Suppressor macrophage (primary cell): ENCODE measurements around the gene LEMD2.
A peak's percentile ranks its signal among the peaks of the same experiment; 100 is the strongest.

Experiments
- DNase-seq, 4 experiments: peaks; one replicate each; pipeline ENCODE4 v3.0.0-alpha.2; 2020 to 2022

LEMD2 gene

DNA sequence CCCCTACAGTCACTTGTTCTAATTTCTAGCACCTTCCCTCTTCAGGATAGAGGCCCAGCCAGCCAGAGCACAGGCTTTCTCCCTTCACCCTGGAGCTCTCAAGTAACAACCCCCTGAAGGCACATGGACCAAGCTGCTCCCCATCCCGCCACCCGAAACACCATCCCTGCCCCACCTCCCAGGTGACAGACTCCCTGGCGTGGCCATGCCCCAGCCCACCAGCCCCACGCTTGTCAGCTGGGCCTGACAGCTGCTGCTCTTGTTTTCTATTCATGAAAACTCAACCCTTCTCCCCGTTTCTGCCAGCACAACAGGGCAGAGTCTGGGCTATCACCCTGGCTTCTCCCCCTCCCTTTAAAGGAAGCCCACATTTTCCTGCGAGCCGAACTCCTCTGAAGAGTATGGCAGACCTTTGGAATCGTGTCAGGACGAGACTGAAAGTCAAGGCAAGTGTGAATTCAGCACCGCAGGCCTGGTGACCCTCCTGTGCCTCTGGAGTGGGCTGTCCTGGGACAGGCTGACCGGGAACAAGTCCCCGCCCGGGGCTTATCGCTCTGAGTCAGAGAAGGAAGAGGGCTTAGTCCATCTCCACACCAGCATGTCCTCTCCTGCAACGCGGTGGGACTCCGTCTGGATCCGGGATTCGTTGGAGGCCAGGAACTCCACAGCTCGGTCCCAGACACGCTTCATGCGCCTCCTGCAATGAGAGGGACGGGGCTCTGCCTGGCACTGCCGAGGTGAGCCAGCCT lies 16.7 kb downstream of the LEMD2 start:
- no peak for DNase-seq

DNA sequence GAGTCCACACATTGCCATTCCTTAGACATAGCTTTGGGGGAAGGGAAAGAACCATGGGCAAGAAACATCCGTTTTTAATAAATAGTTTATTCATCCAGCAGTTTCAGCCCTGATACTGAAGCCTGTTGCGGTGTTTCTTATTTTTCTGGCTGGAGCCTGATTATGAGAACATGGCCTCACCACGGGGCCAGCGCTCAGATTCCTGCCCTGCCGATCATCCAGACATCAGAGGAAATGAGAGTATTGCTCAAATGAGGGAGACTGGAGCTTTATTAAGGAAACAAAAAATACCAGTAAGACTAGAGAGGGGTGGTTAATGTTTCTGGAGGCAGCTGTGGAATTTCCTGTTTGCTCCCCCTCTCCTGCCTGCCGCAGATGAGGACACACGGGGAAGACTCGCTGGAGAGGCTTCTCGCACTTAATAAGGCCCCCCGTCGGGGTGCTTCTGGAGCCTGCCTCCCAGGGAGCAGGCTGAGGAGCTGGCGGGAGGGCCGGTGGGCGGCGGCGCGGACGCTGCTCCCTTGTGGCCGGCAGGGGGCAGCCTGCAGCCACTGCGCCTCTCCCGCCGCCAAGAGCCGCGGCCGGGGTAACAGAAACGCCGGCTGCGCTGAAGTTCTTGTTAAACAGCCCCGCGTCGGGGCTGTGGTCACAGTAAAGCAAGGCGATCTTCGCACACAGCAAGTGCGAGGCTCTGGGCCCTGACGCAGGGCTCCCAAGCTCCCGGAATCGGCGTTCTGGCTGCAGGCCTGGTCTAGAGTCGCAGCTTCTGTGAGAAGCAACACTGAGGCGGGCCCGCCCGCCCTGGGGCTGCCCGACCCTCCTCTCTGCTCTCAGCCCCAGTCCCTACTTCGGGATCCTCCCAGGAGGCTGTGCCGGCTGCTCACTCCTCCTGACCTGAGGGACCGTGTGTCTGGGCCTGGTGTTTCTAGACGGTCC lies 17.5 kb downstream of the LEMD2 start:
- peak; percentile 73 to 90 (median 84) for DNase-seq

DNA sequence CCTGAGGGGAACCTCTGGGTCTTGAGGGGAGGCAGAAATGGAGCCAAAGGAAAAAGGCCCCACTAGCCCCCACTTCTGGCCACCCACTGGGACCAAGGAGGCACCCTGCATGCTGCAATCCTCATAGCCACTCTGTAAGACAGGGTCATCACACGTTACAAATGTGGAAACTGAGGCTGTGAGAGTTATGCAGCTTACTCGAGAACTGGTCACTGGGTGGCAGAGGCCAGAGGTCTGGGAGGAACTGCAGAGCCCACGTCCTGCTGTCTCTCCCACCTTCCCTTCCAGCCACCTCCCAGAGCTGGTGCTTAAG lies 18.1 kb downstream of the LEMD2 start:
- no peak for DNase-seq

DNA sequence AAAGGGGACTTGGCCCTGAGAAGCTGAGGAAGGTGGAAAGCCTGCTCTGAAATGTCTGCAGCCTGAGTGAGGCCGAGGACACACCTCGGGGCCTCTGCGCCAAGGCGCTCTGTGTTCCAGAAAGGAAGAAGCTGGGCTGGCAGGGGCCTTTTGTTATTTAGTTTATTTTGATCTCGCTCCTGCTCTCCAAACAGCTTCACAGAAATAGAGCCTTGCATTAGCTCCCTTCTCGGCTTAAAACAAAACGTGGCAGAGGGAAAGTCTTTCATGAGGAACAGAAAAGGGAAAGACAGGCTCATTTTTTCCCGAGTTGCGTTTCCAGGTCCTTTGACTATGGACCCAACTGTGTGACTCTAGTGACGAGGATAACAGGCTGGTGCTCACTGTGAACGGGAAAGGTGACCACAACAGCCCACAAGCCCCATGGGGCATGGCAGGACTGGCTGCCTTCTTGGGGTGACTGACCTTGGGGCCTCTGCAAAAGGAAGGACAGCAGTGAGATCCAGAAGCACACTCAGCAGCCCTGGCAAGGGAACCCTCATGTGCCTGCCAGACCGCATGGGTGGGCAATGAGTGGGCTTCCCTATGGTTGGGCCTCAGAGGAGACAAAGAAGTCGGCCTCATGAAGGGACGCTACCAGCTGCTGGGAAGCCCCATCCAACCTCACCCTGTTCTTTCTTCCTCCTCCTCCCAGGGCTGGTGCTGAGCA lies 18.7 kb downstream of the LEMD2 start:
- DNase-seq = no peak

DNA sequence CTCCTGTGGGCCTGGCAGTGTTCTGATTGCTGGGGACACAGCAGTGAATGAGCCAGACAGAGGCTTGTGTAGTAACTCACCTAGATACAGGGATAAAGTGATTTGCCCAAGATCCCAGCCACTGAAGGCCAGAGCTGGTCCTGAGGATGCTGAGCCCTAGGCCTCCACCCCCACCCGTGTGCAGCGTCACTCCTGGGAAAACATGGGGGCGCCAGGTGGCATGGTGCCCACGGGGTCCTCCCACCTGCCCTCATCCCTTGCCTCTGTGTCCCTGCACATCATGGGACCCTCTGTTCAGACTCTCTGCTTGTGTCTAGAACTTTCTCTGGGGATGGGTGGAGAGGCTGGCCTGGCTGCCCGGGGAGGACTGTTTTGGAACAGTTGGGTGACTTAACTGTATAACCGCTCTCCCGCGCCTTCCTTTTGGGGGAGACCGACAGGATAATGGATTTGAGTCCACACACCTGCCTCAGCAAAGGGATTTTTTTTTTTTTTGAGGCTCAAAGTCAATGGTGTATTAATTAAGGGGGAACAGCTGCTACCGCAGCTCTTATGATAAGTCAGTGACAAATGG lies 19.6 kb downstream of the LEMD2 start:
- DNase-seq = no peak

DNA sequence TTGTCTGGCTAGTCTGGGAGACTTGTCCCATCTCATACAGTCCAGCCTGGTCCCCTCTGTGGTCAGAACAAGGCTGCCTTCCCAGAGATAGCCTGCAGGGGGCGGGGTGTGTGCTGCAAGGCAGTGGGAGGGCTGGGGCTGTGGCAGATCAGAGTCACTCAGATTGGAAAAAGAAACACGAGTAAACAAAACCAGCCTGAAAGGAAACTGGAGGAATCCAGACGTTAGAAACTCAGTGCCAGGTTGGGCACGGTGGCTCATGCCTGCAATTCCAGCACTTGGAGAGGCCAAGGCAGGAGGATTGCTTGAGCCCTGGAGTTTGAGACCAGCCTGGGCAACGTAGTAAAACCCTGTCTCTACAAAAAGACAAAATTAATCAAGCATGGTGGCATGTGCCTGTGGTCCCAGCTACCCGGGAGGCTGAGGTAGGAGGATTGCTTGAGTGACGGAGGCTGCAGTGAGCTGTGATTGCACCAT lies 20.2 kb downstream of the LEMD2 start:
- peak; percentile 75 to 91 (median 84) for DNase-seq

DNA sequence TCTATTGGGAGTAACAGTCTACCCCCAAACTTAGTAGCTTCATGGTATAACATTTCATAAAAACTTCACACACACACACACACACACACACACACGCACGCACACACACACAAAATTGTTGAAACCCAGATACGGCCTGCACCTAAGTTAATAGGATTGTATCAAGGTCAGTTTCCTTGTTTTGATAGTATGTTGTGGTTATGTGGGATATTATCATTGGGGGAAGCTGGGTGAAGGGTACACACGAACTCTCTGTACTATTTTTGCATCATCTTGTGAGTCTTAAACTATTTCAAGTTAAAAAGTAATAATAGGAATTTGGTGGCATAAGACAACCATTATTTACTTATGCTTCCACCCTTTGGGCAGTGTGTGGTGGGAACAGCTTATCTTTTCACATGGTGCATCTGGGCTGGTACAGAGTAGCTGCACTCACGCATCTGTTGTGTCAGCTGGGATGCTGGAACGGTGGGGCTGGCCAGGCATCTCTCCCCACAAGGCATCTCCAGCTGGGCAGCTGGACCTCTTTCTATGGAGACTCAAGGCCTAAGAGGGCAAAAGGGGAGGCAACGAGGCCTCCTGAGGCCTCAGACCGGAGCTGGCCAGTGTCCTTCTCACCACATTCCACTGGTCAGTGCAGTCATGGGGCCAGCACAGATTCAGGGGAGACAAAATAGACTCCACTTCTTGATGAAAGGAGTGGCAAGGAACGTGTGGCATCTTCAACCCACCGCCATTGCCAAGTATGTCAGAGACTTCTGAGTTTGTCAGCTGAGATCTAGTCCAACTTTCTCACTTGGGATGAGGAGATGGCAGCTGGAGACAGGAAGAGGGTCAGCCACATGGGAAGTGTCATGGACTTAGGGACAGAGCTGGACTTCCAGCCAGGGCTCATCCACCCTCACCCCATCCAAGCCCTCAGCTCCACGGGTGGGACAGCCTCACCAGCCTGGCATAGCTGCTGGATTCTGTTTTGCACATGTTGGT lies 21.7 kb downstream of the LEMD2 start:
- no peak for DNase-seq

DNA sequence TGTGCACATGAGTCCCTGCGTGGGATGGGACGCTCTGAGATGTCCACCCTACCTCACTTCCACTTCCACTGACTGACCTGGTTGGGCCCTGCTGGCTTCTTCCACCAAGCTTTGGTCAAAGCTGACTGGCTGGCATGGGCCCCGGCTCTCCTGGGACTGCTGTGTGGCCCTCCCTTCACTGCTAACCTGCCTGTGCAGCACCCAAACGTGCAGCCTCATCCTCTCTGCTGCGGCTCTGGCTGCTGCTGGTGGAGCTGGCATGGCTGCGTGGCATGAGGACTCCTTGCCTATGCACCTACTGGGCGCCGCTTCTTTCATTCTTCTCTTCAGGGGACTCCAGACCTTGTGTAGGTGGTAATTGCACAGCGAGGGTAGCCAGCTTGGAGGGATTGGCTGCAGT lies 23.6 kb downstream of the LEMD2 start:
- no peak for DNase-seq

DNA sequence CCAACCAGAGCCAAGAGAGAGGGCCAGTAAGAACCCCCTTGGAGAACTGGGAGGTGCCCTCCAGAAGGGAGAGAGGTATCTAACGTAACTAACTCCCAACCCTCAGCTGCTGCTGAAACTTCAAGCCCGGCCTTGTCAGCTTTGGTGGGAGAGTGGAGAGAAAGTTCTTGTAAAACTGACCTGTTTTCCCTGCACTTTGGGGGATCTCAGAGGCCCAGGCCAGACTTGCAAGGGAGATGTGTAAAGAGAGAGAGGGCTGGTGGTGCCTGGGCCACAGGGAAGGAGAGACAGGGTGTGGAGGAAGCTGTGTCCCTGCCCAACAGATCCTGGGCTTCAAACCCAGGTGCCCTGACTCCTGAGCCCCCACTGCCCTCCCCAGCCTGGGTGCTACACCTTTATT lies 24.9 kb downstream of the LEMD2 start:
- no peak for DNase-seq

DNA sequence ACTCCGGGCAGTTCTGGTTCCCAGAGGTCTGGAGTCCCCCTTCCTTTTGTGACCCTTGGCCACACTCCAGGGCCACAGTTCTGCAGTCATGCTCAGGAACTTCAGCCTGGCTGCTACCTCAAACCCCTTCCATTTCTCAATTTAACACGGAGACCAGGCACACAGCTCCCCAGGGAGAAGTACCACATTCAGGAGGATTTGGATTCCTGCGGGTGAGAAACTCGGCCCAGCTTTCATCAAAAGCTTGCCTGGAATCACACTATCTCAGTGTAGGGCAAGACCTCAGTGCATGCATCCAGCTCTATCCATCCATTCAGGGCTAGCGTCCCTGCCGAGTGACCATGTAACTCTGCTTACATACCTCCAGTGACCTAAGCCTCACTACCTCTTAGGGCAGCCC lies 25.4 kb downstream of the LEMD2 start:
- DNase-seq = no peak

DNA sequence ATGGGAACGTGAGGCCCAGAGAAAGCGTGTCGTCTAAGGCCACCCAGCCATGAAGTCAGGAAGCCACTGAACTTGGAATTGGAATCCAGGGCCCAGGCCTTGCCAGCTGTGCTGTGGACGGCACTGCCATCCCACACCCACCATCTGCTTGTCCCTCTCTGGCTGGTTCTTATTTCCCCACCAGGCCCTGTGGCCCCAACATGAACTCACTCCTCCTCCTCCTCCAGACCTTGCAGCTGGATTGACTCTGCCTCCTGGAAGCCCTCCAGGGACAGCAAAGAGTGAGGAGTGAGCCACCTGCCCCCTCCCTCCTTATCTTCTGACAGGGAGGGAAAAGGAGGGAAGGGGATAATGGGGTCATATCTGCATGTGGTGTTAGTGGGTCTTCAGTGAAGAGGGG lies 26.2 kb downstream of the LEMD2 start:
- DNase-seq = no peak

DNA sequence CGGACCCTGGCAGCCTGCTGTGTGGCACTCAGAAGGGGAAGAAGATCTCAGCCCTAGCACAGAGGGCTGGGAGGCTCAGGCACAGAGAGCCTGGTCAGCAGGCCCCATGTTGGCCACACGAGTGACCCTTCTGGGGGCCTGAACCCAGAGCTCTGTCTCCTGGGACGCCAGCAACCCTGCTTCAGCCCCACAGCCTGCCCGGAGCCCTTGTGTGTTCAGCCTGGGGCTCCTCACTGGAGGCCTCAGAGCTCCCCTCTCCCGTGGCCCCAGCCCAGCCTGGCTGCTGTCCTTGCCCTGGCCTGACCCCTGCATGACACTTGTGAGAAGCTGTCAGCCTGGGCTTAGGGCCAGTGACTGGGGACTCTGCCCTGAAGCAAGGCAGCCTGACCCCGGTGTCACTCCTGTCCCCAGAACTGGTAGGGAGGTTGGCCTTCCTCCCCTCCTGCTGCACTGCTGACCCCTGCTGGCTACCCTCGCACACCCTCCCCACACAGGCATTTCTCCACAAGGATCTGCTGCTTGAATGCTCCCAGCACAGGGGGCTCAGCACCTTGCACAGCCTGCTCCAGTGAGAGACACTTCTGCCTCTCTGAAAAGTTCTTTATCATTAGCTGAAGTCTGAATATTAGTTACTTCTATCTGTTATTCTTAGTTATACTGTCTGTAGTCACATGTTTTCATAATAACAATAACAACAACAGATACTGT lies 26.9 kb downstream of the LEMD2 start:
- DNase-seq = peak; percentile 54 to 79 (median 60)

DNA sequence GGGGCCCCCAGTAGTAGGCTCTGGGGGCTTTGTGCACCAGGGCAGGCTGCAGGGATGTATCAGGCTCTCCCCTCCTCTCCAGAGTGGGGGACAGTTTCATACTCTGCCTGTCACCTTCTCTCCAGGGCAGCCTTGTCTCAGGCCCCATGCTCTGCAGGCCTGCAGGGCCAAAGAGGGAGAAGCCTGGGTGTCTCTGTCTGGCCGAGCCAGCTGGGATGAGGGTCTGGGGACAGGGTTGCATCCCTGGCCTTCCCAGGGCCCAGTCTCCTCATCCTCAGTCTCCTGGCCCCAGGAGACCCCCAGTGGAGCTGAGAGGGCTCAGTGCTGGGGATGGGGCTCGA lies 27.4 kb downstream of the LEMD2 start:
- no peak for DNase-seq

DNA sequence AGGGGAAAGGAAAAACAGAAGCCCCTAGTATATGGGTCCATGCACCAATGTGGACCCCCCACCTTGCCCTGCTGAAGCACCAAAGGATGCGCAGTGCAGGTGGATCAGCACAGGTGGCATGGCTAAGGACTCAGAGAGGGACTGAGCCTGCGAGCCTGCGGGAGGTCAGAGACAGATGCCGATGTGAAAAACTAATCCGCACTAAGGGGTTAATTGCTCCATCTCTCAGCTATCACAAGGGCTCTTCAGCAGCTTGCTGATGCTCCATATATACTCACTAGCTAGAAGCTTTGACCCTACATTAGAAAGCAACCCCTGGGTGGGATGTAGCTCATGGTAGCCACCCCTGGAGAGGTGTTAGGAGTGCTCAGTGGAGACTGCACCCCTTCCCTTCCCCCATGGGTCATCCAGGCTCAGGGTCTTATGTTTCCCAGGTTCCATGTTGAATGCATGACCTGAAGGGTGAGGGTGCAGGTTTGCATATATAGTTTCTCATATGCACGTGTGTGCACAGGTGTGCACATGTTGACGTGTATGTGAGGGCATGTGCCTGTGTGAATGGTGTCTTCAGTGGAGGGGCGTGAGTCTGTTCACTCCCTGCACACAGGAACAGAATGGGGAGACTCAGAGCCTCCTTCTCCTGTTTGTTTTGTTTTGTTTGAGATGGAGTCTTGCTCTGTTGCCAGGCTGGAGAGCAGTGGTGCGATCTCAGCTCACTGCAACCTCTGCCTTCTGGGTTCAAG lies 28.9 kb downstream of the LEMD2 start:
- DNase-seq = no peak

DNA sequence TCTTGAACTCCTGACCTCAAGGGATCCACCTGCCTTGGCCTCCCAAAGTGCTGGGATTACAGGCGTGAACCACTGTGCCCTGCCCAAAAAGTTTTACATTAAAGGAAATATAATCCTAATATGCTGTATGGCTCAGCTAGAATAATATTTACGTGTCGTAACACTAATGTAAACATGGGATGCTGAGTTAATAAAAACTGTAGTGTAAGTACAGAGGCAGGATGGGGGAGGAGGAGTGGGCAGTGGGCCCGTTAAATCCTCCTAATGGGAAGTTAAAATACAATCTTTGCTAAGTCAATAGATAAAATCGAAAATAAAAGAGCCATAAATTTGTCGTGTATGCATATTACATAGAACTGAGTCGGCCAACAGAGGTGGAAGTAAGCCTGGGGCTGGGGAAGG lies 30.1 kb downstream of the LEMD2 start:
- no peak for DNase-seq

DNA sequence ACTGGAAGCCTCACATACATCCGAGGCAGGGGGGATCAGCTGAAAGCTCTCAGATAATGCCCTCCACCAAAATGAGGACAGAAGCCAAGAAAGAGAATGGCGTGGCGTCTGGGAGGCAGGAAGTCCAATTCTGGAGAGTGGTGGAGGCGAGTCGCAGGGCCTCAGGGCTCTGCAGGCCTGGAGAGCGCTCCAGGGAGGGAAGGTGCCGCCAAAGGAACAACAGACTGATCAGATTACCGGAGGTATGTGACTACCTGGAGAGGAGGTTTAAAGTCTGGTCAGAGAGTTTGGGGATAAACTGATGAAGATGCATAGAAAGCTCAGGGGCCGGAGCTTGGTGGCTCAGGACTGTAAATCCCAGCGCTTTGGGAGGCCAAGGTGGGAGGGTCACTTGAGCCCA lies 31.0 kb downstream of the LEMD2 start:
- DNase-seq = no peak

DNA sequence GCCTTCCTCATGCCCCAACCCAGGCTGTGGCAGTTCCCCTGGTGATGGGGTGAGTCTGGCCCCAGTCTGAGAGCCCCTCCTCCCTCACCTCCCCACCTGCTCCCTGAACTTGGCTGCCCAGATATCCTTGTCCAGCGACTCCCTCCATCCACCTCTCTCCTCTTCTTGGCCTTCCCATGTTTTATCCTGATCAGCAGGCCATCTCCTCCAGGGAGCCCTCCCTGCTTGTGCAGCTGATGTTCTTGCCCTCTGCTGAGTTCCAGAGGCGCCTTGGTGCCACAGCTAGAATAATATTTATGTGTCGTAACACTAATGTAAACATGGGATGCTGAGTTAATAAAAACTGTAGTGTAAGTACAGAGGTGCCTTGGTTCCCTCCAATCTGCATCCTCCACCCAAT lies 31.8 kb downstream of the LEMD2 start:
- DNase-seq = no peak

DNA sequence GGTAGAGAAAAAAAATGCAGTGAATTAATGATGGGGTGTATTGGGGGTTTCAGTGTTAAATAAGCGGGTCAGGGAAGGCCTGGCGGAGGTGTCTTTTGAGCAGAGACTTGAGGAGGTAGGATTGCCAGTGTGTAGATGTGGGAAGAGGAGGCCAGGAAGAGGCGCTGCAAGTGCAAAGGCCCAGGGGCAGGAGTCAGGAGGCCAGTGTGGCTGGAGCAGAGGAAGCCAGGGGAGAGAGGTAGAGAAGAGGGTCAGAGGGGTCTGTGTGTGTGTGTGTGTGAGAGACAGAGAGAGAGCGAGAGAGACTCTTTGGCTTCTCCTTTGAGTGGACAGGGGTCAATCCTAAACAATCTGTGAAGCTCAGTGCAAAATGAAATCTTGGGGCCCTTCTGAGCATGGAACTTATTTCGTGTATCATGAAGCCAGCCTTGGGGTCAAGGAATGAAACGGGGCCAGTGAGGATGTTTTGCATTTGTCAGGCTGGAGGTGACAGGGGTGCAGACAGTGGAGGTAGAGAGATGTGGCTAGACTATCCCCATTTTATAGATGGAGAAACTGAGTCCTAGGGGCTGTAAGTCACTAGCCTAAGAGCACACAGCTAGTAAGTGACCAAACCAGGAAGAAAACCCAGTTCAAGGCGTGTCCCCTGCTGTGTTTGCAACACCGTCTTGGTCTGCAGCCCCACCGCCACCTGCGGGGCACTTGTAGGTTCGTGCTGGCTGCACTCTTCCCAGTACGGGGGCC lies 32.5 kb downstream of the LEMD2 start:
- no peak for DNase-seq

DNA sequence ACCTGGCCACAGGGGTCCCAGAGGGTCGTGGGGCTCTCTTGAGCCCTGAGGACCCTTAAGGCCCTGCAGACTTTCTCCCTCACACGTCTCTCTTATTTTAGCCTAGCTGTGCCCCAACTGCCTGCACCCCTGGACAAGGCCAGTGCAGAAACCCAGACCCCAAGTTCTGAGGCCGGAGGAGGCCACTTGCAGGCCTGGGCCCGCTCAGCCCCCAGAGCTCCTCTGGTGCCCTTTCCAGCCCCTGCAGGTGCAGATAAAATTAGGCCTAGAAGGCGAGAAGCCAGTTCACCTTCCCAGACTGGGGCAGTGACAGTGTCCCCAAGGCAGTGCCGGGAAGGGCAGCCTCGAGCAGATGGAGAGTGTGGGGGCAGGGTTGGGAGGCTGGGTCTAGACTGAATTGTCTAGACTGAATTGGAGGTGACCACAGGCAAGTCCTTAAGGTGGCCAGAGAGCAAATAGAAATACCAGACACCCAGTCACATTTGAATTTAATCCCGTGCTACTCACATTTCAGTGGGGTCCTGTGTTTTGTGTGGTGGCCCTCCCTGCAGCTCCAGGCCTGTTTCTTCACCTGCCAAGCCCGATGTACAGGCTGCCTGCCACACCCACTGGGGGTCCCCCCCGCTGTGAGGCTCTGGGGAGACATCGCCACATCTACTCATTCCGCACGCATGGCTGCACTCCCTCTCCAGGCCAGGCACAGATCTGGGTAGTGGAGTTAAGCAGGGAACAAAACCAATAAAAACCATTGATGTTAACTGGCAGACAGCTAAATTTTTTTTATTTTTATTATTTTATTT lies 33.7 kb downstream of the LEMD2 start:
- DNase-seq = no peak
